Panc1 (cell line): Measurements from ENCODE around the gene RAC2.

Experiments
- TF ChIP-seq, protein P1 (sequence below): fragments of 450-650 bp; IDR thresholded peaks from 2 replicates; pipeline ENCODE4 v1.5.1; 2017; ENCODE audit warnings: mild to moderate bottlenecking
- TF ChIP-seq, protein P2 (sequence below), 2 experiments: IDR thresholded peaks; 2 replicates each; pipeline ENCODE4 v1.6.1; 2011 to 2012; ENCODE audit warnings: low read depth in 2 of 2, control low read depth in 1 of 2, low read length in 1 of 2, mild to moderate bottlenecking in 1 of 2, moderate library complexity in 1 of 2; ENCODE audit not compliant: insufficient read depth in 1 of 2

DNA sequence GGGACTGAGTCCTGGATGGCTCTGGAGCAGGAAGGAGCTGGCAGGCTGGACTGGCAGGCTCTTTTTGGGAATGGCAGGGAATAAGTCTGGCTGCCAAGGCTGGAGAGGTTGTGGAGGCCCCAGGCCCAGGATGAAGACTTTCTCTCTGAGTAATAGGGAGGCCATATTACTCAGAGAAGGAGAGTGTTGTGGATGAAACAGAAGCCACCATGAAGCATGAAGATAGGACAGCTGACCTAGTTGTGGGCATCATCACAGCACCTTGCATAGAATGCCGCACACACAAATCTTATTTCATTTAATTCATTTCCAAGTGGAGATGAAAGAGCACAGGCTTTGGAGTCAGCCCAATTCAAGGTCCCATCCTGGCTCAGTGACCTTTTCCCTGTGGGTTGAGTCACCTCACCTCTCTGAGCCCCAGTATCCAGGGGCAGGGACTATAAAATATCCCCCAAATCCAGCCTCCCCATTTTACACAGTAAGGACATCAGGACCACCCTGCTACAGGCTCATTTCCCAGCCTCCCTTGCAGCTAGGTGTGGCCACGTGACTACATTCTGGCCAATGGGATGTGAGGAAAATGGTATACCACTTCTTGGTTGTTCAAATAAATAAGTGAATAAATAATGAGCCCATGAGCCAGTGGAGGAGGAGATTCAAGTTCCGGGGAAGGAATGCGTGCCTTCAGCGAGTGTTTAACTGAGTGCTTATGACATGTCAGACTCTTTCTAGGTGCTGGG lies 47.7 kb upstream of the RAC2 start:
- TF ChIP-seq, protein P1, sequence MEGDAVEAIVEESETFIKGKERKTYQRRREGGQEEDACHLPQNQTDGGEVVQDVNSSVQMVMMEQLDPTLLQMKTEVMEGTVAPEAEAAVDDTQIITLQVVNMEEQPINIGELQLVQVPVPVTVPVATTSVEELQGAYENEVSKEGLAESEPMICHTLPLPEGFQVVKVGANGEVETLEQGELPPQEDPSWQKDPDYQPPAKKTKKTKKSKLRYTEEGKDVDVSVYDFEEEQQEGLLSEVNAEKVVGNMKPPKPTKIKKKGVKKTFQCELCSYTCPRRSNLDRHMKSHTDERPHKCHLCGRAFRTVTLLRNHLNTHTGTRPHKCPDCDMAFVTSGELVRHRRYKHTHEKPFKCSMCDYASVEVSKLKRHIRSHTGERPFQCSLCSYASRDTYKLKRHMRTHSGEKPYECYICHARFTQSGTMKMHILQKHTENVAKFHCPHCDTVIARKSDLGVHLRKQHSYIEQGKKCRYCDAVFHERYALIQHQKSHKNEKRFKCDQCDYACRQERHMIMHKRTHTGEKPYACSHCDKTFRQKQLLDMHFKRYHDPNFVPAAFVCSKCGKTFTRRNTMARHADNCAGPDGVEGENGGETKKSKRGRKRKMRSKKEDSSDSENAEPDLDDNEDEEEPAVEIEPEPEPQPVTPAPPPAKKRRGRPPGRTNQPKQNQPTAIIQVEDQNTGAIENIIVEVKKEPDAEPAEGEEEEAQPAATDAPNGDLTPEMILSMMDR: no peak
- TF ChIP-seq, protein P2, sequence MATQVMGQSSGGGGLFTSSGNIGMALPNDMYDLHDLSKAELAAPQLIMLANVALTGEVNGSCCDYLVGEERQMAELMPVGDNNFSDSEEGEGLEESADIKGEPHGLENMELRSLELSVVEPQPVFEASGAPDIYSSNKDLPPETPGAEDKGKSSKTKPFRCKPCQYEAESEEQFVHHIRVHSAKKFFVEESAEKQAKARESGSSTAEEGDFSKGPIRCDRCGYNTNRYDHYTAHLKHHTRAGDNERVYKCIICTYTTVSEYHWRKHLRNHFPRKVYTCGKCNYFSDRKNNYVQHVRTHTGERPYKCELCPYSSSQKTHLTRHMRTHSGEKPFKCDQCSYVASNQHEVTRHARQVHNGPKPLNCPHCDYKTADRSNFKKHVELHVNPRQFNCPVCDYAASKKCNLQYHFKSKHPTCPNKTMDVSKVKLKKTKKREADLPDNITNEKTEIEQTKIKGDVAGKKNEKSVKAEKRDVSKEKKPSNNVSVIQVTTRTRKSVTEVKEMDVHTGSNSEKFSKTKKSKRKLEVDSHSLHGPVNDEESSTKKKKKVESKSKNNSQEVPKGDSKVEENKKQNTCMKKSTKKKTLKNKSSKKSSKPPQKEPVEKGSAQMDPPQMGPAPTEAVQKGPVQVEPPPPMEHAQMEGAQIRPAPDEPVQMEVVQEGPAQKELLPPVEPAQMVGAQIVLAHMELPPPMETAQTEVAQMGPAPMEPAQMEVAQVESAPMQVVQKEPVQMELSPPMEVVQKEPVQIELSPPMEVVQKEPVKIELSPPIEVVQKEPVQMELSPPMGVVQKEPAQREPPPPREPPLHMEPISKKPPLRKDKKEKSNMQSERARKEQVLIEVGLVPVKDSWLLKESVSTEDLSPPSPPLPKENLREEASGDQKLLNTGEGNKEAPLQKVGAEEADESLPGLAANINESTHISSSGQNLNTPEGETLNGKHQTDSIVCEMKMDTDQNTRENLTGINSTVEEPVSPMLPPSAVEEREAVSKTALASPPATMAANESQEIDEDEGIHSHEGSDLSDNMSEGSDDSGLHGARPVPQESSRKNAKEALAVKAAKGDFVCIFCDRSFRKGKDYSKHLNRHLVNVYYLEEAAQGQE (IDR thresholded peaks at IDR 0.05; ENCODE audit: insufficient read depth in 1 of 2, low read depth in 2 of 2, low read length in 1 of 2): no peak
